ENCODE data around the gene TST. TPM values are rescaled to one million over a fixed set of nuclear protein-coding genes. Genes with fewer than 3 reads are reported as not detected.

TST gene
- total RNA-seq, 2 experiments from 2014 or later, result 0.68 to 0.80 TPM

GRCh38 chr22:37058917-37059701, 39.9 kb upstream of the TST start:
- H3K4me3 Mint-ChIP-seq, result no peak overlapping the region
- DNase-seq, result no peak
- peaks cover 2% of the 10 kb centered on the region for H3K36me3 Mint-ChIP-seq
- H3K9me3 Mint-ChIP-seq, result no peaks in the 10 kb centered on the region
- H3K27ac Mint-ChIP-seq, result no peak overlapping the region
- H3K4me1 Mint-ChIP-seq, result peaks cover 15% of the 10 kb centered on the region
- no peaks in the 10 kb centered on the region for H3K27me3 Mint-ChIP-seq

GRCh38 chr22:37057796-37058510, 38.7 kb upstream of the TST start:
- Mint-ChIP-seq H3K4me3 (no peak overlapping the region), H3K36me3 (peaks cover 3% of the 10 kb centered on the region), H3K4me1 (peaks cover 16% of the 10 kb centered on the region), H3K27ac (no peak overlapping the region), H3K9me3 (no peaks in the 10 kb centered on the region), H3K27me3 (no peaks in the 10 kb centered on the region)
- no peak for DNase-seq

DNA sequence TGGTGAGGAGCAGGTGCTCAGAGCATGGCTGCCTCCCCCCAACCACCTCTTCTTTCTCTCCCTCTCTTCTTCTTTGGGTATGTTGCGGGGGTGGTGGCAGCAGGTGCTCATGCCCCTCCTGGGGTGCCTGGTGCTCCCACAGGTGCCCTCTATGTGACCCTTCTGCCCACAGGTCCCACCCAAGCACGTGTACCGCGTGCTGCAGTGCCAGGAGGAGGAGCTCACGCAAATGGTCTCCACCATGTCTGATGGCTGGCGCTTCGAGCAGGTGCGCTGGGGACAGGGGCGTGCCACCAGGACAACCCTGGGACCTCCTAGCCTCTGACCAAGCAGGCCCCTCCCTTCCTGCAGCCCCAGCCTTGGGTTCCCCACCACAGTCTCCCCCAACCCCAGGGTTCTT, 38.0 kb upstream of the TST start:
- no peak for DNase-seq
- no peaks in the 10 kb centered on the region for H3K9me3 Mint-ChIP-seq
- H3K27ac Mint-ChIP-seq, result peak overlapping the region; percentile 45
- H3K27me3 Mint-ChIP-seq, result no peaks in the 10 kb centered on the region
- H3K36me3 Mint-ChIP-seq, result peaks cover 3% of the 10 kb centered on the region
- no peak overlapping the region for H3K4me3 Mint-ChIP-seq
- H3K4me1 Mint-ChIP-seq, result peaks cover 21% of the 10 kb centered on the region

DNA sequence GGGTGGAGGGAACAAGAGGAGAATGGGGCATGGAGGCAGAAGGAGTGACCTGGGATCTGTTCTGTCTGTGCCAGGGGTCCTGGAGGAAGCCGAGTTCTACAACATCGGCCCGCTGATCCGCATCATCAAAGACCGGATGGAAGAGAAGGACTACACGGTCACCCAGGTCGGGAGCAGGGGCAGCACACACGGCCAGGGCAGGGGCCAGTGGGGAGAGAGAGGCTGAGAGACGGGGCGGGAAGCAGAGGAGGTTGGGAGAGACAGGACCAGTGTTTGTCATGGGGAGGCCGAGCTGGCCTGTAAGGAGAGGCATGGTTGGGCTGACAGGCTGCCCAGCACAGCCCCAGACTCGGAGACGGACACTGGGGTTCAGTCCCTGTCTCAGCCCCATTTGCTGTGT, 37.0 kb upstream of the TST start:
- DNase-seq, result no peak
- H3K4me1 Mint-ChIP-seq, result peaks cover 19% of the 10 kb centered on the region
- no peaks in the 10 kb centered on the region for H3K27me3 Mint-ChIP-seq
- no peak overlapping the region for H3K4me3 Mint-ChIP-seq
- no peak overlapping the region for H3K27ac Mint-ChIP-seq
- H3K36me3 Mint-ChIP-seq, result peaks cover 3% of the 10 kb centered on the region
- no peaks in the 10 kb centered on the region for H3K9me3 Mint-ChIP-seq

GRCh38 chr22:37054600-37055365, 35.5 kb upstream of the TST start:
- H3K27ac Mint-ChIP-seq, result no peak overlapping the region
- no peak for DNase-seq
- no peak overlapping the region for H3K4me3 Mint-ChIP-seq
- peaks cover 1% of the 10 kb centered on the region for H3K36me3 Mint-ChIP-seq
- H3K4me1 Mint-ChIP-seq, result peaks cover 11% of the 10 kb centered on the region
- no peaks in the 10 kb centered on the region for H3K9me3 Mint-ChIP-seq
- H3K27me3 Mint-ChIP-seq, result no peaks in the 10 kb centered on the region

DNA sequence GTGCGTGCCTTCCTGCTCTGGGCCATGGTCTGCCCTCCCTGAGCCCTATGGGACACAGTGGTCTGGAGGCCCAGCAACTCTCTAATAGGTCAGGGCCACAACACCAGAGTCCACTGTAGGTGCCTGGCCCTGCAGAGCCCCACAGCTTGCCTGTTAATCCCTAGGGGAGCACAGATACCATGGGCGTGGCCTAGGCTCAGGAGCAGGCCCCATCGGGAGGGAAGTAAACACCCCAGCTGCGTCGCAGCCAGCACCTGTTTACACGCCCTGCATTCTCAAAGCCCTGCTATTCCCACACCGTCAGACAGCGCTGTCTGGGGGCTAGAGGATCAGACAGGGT, 34.8 kb upstream of the TST start:
- Mint-ChIP-seq H3K9me3 (no peaks in the 10 kb centered on the region), H3K27me3 (no peaks in the 10 kb centered on the region), H3K4me1 (peaks cover 11% of the 10 kb centered on the region), H3K27ac (no peak overlapping the region), H3K4me3 (peak overlapping the region; percentile 7), H3K36me3 (peaks cover 1% of the 10 kb centered on the region)
- no peak for DNase-seq

GRCh38 chr22:37053310-37054055, 34.2 kb upstream of the TST start:
- no peak for DNase-seq
- Mint-ChIP-seq H3K4me1 (peaks cover 11% of the 10 kb centered on the region), H3K27me3 (no peaks in the 10 kb centered on the region), H3K36me3 (peaks cover 1% of the 10 kb centered on the region), H3K9me3 (no peaks in the 10 kb centered on the region), H3K27ac (no peak overlapping the region), H3K4me3 (peak overlapping the region; percentile 7)

GRCh38 chr22:37052386-37053309, 33.4 kb upstream of the TST start:
- no peak for DNase-seq
- Mint-ChIP-seq H3K27ac (peak overlapping the region; percentile 13), H3K4me1 (peaks cover 11% of the 10 kb centered on the region), H3K36me3 (peaks cover 1% of the 10 kb centered on the region), H3K27me3 (no peaks in the 10 kb centered on the region), H3K9me3 (no peaks in the 10 kb centered on the region), H3K4me3 (peak overlapping the region; percentile 74)

DNA sequence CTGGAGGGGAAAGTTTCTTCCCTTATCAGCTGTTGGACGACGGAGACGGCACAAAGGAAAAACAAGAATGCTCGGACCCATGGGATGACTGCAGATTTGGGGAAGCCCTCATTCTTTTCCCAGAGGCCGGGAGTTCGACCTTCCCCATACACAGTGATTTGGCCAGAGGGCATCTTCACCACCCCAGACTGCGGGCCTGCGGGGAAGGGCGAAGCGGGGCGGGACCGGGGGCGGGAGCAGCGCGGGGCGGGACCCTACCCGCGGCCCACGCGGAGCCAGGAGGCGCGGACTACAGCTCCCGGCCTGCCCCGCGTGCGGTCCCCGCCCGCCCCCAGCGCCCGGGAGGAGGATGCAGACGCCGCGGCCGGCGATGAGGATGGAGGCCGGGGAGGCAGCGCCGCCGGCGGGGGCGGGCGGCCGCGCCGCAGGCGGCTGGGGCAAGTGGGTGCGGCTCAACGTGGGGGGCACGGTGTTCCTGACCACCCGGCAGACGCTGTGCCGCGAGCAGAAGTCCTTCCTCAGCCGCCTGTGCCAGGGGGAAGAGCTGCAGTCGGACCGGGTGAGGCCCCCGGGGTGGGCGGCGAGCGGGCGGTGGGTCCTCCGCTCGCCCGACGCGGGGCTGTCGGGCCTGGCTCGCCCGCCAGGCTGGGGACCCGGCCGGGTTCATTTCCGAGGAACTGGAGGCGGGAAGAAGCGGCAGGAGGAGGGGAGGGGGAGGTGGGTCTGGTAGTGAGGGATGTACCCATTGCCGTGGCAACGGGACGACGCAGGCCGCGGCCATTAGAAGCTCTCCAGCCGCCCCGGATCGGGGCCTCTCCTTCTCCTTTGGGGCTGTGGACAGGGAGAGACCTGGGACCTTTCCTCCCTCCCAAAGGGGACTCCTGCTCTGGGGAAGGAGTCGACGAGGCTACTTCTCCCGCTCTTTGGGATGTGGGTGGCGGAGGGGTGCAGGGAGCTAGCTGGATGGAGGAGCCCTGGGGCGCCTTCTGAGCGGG, 32.4 kb upstream of the TST start, which contains the start of gene KCTD17:
Gene KCTD17, plus strand, starts transcription at position 352 of the 995 bp plus-strand sequence. Its CDS starts 19 bp downstream, at position 371.
- Mint-ChIP-seq H3K27me3 (no peaks in the 10 kb centered on the region), H3K4me3 (peak within 1 kb of the TSS; percentile 74)

GRCh38 chr22:37050913-37051312, 31.7 kb upstream of the TST start:
- no peak for DNase-seq
- no peaks in the 10 kb centered on the region for H3K27me3 Mint-ChIP-seq
- peak overlapping the region; percentile 18 for H3K4me3 Mint-ChIP-seq
- H3K4me1 Mint-ChIP-seq, result peaks cover 13% of the 10 kb centered on the region
- H3K36me3 Mint-ChIP-seq, result peaks cover 1% of the 10 kb centered on the region
- H3K9me3 Mint-ChIP-seq, result no peaks in the 10 kb centered on the region
- no peak overlapping the region for H3K27ac Mint-ChIP-seq

More for the DNA sequence above, 32.4 kb upstream of the TST start, which contains the start of gene KCTD17:
- peak within 1 kb of the TSS; percentile 13 for H3K27ac Mint-ChIP-seq
- DNase-seq, result peak; percentile 89
- peaks cover 11% of the 10 kb centered on the region for H3K4me1 Mint-ChIP-seq
- H3K9me3 Mint-ChIP-seq, result no peaks in the 10 kb centered on the region
- H3K36me3 Mint-ChIP-seq, result peaks cover 1% of the 10 kb centered on the region

DNA sequence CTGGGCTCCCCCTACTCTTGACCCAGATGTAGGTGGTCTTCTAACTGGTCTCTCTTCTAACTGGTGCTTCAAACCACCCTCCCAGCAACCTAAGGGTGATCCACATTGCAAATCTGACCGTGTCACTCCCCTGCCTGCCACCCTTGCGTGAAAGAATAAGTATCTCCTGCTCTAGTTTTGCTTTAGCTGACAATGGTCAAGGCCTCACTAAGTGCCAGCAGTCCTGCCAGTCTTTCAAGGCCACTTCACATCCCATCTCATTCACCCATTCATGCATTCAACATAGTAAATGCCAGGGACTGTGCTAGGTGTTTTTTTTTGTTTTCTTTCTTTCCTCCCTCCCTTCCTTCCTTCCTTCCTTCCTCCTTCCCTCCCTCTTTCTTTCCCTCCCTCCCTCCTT, 30.0 kb upstream of the TST start:
- Mint-ChIP-seq H3K27me3 (no peaks in the 10 kb centered on the region), H3K36me3 (peaks cover 1% of the 10 kb centered on the region), H3K4me3 (no peak overlapping the region), H3K27ac (no peak overlapping the region), H3K9me3 (no peaks in the 10 kb centered on the region), H3K4me1 (peaks cover 23% of the 10 kb centered on the region)
- DNase-seq, result no peak

- H3K4me3 Mint-ChIP-seq, result no peak overlapping the region
- H3K27ac Mint-ChIP-seq, result no peak overlapping the region
- H3K9me3 Mint-ChIP-seq, result no peaks in the 10 kb centered on the region
- H3K36me3 Mint-ChIP-seq, result no peaks in the 10 kb centered on the region
- no peak for DNase-seq
- peaks cover 18% of the 10 kb centered on the region for H3K4me1 Mint-ChIP-seq
- H3K27me3 Mint-ChIP-seq, result no peaks in the 10 kb centered on the region
Observed at GRCh38 chr22:37048133-37048532, 28.9 kb upstream of the TST start.

- Mint-ChIP-seq H3K9me3 (no peaks in the 10 kb centered on the region), H3K4me1 (peaks cover 11% of the 10 kb centered on the region), H3K36me3 (no peaks in the 10 kb centered on the region), H3K27me3 (no peaks in the 10 kb centered on the region), H3K4me3 (no peak overlapping the region), H3K27ac (no peak overlapping the region)
- DNase-seq, result no peak
Observed at GRCh38 chr22:37047006-37047405, 27.8 kb upstream of the TST start.
